Uterus (tissue), 2 donors: ENCODE measurements around the gene RIOX2.

Source experiments
- CTCF ChIP-seq, 4 experiments: fragments of 200-600 bp in 2 of 4; fragments of 450-650 bp in 2 of 4; sonication (generic) in 2 of 4; IDR thresholded peaks; one replicate each; pipeline ENCODE4 v1.5.1; 2016 to 2019; ENCODE audit warnings: antibody characterized with exemption in 4 of 4, mild to moderate bottlenecking in 2 of 4, moderate library complexity in 1 of 4
- POLR2A ChIP-seq, 2 donors: fragments of 450-650 bp; IDR thresholded peaks; one replicate each; pipeline ENCODE4 v1.6.1; 2016; ENCODE audit warnings: antibody characterized with exemption in 2 of 2, mild to moderate bottlenecking in 1 of 2, moderate library complexity in 1 of 2

DNA sequence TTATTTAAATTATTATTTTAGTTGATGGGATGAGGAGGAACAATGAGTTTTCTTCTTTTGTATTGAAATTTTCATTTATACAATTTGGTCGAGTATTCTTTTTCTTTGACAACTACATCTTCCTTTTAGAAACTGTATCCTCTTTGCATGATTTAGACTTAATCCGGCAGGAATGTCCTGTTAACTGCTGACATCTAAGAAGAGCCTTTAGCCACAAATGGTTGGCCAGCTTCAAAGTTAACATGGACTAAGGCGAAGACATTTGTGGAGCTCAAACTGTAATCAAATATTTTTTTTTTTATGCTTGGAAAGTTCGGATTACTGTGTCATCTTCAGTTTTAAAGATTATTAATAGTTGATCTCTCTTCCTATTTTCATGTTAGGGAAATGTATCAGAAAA lies 43.2 kb downstream of the RIOX2 start:
- TF ChIP-seq CTCF (IDR thresholded peaks at IDR 0.05) (no peak), POLR2A (IDR thresholded peaks at IDR 0.05) (no peak)
